ENCODE measurements around the gene RERE. TPM values are rescaled to one million over a fixed set of nuclear protein-coding genes. Genes with fewer than 3 reads are reported as not detected.
A peak's percentile ranks its signal among the peaks of the same experiment; 100 is the strongest.
"Not testable (repeated sequence)": the region's sequence is repeated elsewhere in the genome, so short reads cannot be mapped to it uniquely, and the experiment has no call there.

Gene RERE
- polyA plus RNA-seq, 1 experiment = 14.3 TPM

GRCh38 chr1:8835941-8836643 is 18.7 kb upstream of the RERE start:
- ChIA-PET CTCF (interaction anchor here (1.2 to 5.2 kb wide), 3 partner anchors 13 to 275 kb away, joined by 5 to 39 read pairs (median 5); no protein-coding TSS in a partner anchor), POLR2A (no interaction called here)
- Histone ChIP-seq H3K27me3 (ENCODE audit: control insufficient read depth, insufficient read depth, low read length) (no peaks in the 10 kb centered on the region), H3K27ac (ENCODE audit: low read depth, low read length) (no peak overlapping the region), H3K9me3 (ENCODE audit: control insufficient read depth, insufficient read depth, low read length) (no peaks in the 10 kb centered on the region), H3K4me3 (ENCODE audit: low read depth, low read length) (no peak overlapping the region)
- DNase-seq (ENCODE audit: low read depth, low spot score) = no peak
- TF ChIP-seq CTCF (IDR thresholded peaks at IDR 0.05; ENCODE audit: low read depth, low read length) = no peak

GRCh38 chr1:8831340-8831739 is 13.9 kb upstream of the RERE start:
- H3K9me3 ChIP-seq (ENCODE audit: control insufficient read depth, insufficient read depth, low read length) = no peaks in the 10 kb centered on the region
- H3K27ac ChIP-seq (ENCODE audit: low read depth, low read length) = no peak overlapping the region
- TF ChIP-seq CTCF (IDR thresholded peaks at IDR 0.05; ENCODE audit: low read depth, low read length) = peak; percentile 64
- H3K4me3 ChIP-seq (ENCODE audit: low read depth, low read length) = no peak overlapping the region
- DNase-seq (ENCODE audit: low read depth, low spot score) = no peak
- peaks cover 2% of the 10 kb centered on the region for H3K27me3 ChIP-seq (ENCODE audit: control insufficient read depth, insufficient read depth, low read length)
- ChIA-PET POLR2A (interaction anchor here (0.5 kb wide), 1 partner anchor 45 kb away, joined by 3 read pairs; no protein-coding TSS in a partner anchor), CTCF (interaction anchor here (2.8 kb wide), 1 partner anchor 18 kb away, joined by 10 read pairs; no protein-coding TSS in a partner anchor)

- H3K4me3 ChIP-seq (ENCODE audit: low read depth, low read length); H3K27me3 ChIP-seq (ENCODE audit: control insufficient read depth, insufficient read depth, low read length); POLR2A ChIA-PET; DNase-seq (ENCODE audit: low read depth, low spot score); H3K27ac ChIP-seq (ENCODE audit: low read depth, low read length); H3K9me3 ChIP-seq (ENCODE audit: control insufficient read depth, insufficient read depth, low read length): not testable (repeated sequence)
- TF ChIP-seq CTCF (IDR thresholded peaks at IDR 0.05; ENCODE audit: low read depth, low read length) = 0 out of 2 replicates have a peak, but pooled peaks have one; percentile 2
- CTCF ChIA-PET = interaction anchor here (2.8 kb wide), 1 partner anchor 18 kb away, joined by 10 read pairs; no protein-coding TSS in a partner anchor
Measured at GRCh38 chr1:8830732-8831131, 13.3 kb upstream of the RERE start.

- POLR2A ChIA-PET = no interaction called here
Measured at GRCh38 chr1:8825985-8826481, 8.6 kb upstream of the RERE start.

More at GRCh38 chr1:8825985-8826481, 8.6 kb upstream of the RERE start:
- Histone ChIP-seq H3K27me3 (ENCODE audit: control insufficient read depth, insufficient read depth, low read length) (peaks cover 2% of the 10 kb centered on the region), H3K9me3 (ENCODE audit: control insufficient read depth, insufficient read depth, low read length) (no peaks in the 10 kb centered on the region), H3K27ac (ENCODE audit: low read depth, low read length) (no peak overlapping the region), H3K4me3 (ENCODE audit: low read depth, low read length) (no peak overlapping the region)
- TF ChIP-seq CTCF (IDR thresholded peaks at IDR 0.05; ENCODE audit: low read depth, low read length) = no peak
- DNase-seq (ENCODE audit: low read depth, low spot score) = no peak
- CTCF ChIA-PET = interaction anchor here (1.7 kb wide), 1 partner anchor 23 kb away, joined by 6 read pairs; no protein-coding TSS in a partner anchor

Data from AG04450 (cell line).